Panc1 (cell line): ENCODE data around the gene XXYLT1.

Experiments
- CTCF ChIP-seq: fragments of 450-650 bp; IDR thresholded peaks from 2 replicates; pipeline ENCODE4 v1.5.1; 2017; ENCODE audit warnings: mild to moderate bottlenecking
- SIN3A ChIP-seq: IDR thresholded peaks from 2 replicates; pipeline ENCODE4 v1.6.1; 2012; ENCODE audit warnings: low read depth, mild to moderate bottlenecking, low read length, moderate library complexity, borderline replicate concordance; ENCODE audit not compliant: insufficient read depth
- TCF7L2 ChIP-seq: IDR thresholded peaks from 2 replicates; pipeline ENCODE4 v1.6.1; 2011; ENCODE audit warnings: mild to moderate bottlenecking, low read depth, low read length, inconsistent platforms

DNA sequence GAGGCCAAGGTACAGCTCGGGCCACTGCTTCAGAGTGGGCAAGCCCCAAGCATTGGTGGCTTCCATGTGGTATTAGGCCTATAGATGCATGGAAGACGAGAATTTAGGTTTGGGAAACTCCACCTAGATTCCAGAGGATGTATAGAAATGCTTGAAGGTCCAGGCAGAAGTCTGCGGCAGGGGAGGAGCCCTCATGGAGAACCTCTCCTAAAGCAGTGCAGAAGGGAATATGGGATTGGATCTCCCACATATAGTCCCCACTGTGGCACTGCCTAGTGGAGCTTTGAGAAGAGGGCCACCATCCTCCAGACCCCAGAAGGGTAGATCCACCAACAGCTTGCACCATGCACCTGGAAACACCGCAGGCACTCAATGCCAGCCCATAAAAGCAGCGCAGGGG, 48.1 kb upstream of the XXYLT1 start:
- no peak for TF ChIP-seq CTCF
- no peak for TF ChIP-seq TCF7L2
- no peak for TF ChIP-seq SIN3A
